Adrenal gland (tissue), 12 donors: ENCODE measurements around the gene TBX6. TPM values are rescaled to one million over a fixed set of nuclear protein-coding genes. Genes with fewer than 3 reads are reported as not detected.
A peak's percentile ranks its signal among the peaks of the same experiment; 100 is the strongest.

Experiments
- DNase-seq, 7 donors: peaks; one replicate each; pipeline ENCODE4 v3.0.0-alpha.2; 2019 to 2020
- H3K27ac ChIP-seq, 5 donors: fragments of 200-600 bp; sonication (generic) in 4 of 5; 1 replicate in 3 of 5; 2 replicates in 2 of 5; pipeline versions ENCODE4 v1.5.1 to v1.8.0; 2016 to 2020; ENCODE audit warnings: mild to moderate bottlenecking in 1 of 5
- H3K27me3 ChIP-seq: fragments of 200-600 bp; 2 replicates; pipeline ENCODE4 v1.8.0; 2021
- H3K36me3 ChIP-seq, 2 donors: fragments of 200-600 bp; replicated peaks in 1 of 2; 1 replicate in 1 of 2; 2 replicates in 1 of 2; pipeline versions ENCODE4 v1.5.1 to v1.8.0; 2018 to 2022
- H3K4me1 ChIP-seq, 2 donors: fragments of 200-600 bp; replicated peaks in 1 of 2; 1 replicate in 1 of 2; 2 replicates in 1 of 2; pipeline versions ENCODE4 v1.5.1 to v1.8.0; 2018 to 2021
- H3K4me3 ChIP-seq, 4 donors: fragments of 200-600 bp; sonication (generic) in 3 of 4; one replicate each; pipeline ENCODE4 v1.5.1; 2016 to 2018
- H3K9me3 ChIP-seq, 3 donors: fragments of 200-600 bp; sonication (generic) in 1 of 3; replicated peaks in 1 of 3; 1 replicate in 2 of 3; 2 replicates in 1 of 3; pipeline versions ENCODE4 v1.5.1 to v1.8.0; 2016 to 2021
- POLR2A ChIP-seq, 2 donors: fragments of 450-650 bp; IDR thresholded peaks; one replicate each; pipeline ENCODE4 v1.6.1; 2017; ENCODE audit warnings: antibody characterized with exemption in 2 of 2, mild to moderate bottlenecking in 2 of 2, moderate library complexity in 1 of 2
- WGBS, 4 donors: extraction: QIAGEN DNeasy Blood & Tissue Kit in 2 of 4; methylation state at CpG; one replicate each; pipeline versions ENCODE4 v1.1.5 to v1.1.7; 2013 to 2017; 5-methylcytosine and 5-hydroxymethylcytosine counted together
- intact Hi-C, 2 donors: fragments of 100-400 bp; cut with DNase I; formaldehyde crosslinking; loops; one replicate each; pipeline versions ENCODE4 v1.14.1 to v1.15.0; 2022 to 2023
- polyA plus RNA-seq, 3 donors: library from polyadenylated mRNA; stranded (reverse); fragments of 200-250 nt in 2 of 3; fragments of 350-450 nt in 1 of 3; fragmentation: Illumina TruSeq in 1 of 3; extraction: RNeasy Lipid Tissue Mini Kit (QIAGEN cat#74804) in 1 of 3; gene quantifications; one replicate each; pipeline ENCODE4 v1.2.3, GENCODE V29; 2013 to 2014
- total RNA-seq, 9 donors: library from RNA; depleted of rRNA in 4 of 9; stranded (reverse); fragments of >200 nt in 4 of 9; fragments of 120-200 nt in 1 of 9; fragmentation: NEBNext Ultra II Directional in 1 of 9; extraction: Animal tissue kit (Norgen Biotek cat#: 25700) in 1 of 9; gene quantifications; one replicate each; pipeline versions ENCODE4 v1.1.0 to v1.2.4, GENCODE V29; 2013 to 2023
- TF ChIP-seq, protein P1 (sequence below), 6 experiments: fragments of 450-650 bp in 4 of 6; fragments of 200-600 bp in 2 of 6; sonication (generic) in 1 of 6; IDR thresholded peaks; 1 replicate in 5 of 6; 2 replicates in 1 of 6; pipeline versions ENCODE4 v1.5.1 to v1.8.0; 2016 to 2021; ENCODE audit warnings: antibody characterized with exemption in 6 of 6, mild to moderate bottlenecking in 2 of 6, moderate library complexity in 1 of 6
- donor health status: healthy with polysubstance abuse.
- donor health status: Bipolar disorder and iron deficiency.
- donor health status: DM: yes; HTN: yes; CAD: no.
- donor health status: DM: no; HTN: no; CAD: no.
- donor health status: DM: no; HTN: no; CAD: no.
- donor health status: DM: yes; HTN: yes; CAD: no.

The TBX6 gene
- total and polyA plus RNA-seq, 12 donors, result 0.22 to 5.1 (median 2.0) TPM

DNA sequence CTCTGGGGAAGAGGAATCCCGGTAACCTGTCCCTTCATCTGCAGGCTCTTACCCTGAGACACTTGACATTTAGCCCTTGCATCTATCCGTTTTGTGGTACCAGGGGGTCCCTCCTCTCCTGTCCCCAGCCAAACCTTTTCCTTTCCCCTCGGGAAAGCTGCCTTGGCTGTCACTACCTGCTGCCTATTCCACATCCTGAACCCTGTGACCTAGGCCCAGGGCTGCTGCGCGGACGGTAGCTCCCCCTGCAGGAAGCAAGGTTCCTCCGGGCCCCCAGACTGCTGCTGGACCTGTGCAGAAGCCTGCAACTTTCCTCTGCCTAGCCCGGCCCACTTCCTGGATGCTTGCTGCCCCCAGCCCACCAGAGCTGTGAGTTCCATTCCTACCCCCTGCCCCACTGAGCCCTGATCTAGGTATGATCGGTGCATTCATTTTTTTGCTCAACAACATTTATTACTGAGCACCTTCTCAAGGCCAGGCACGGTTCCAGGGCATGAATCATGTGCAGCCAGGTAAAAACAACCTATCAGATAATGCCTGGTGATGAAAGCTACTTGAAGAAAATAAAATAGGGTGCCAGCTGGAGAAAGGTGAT, 36.7 kb downstream of the TBX6 start:
- no peak for DNase-seq
- no peaks in the 10 kb centered on the region for H3K36me3 ChIP-seq
- H3K4me1 ChIP-seq, result peaks cover 0 to 13% of the 10 kb centered on the region in 2 donors
- no peak overlapping the region for H3K4me3 ChIP-seq
- H3K9me3 ChIP-seq, result no peaks in the 10 kb centered on the region
- no peaks in the 10 kb centered on the region for H3K27me3 ChIP-seq
- H3K27ac ChIP-seq, result no peak overlapping the region
- WGBS, 4 donors, result 26 to 34% (median 34%) methylated on average over 8 to 10 of the region's 10 CpGs
- intact Hi-C loops, result no loop called here
- no peak for TF ChIP-seq POLR2A (IDR thresholded peaks at IDR 0.05)
- TF ChIP-seq, protein P1, sequence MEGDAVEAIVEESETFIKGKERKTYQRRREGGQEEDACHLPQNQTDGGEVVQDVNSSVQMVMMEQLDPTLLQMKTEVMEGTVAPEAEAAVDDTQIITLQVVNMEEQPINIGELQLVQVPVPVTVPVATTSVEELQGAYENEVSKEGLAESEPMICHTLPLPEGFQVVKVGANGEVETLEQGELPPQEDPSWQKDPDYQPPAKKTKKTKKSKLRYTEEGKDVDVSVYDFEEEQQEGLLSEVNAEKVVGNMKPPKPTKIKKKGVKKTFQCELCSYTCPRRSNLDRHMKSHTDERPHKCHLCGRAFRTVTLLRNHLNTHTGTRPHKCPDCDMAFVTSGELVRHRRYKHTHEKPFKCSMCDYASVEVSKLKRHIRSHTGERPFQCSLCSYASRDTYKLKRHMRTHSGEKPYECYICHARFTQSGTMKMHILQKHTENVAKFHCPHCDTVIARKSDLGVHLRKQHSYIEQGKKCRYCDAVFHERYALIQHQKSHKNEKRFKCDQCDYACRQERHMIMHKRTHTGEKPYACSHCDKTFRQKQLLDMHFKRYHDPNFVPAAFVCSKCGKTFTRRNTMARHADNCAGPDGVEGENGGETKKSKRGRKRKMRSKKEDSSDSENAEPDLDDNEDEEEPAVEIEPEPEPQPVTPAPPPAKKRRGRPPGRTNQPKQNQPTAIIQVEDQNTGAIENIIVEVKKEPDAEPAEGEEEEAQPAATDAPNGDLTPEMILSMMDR (IDR thresholded peaks at IDR 0.05), result peak in 2 of 6 experiments; percentile 27 to 28

DNA sequence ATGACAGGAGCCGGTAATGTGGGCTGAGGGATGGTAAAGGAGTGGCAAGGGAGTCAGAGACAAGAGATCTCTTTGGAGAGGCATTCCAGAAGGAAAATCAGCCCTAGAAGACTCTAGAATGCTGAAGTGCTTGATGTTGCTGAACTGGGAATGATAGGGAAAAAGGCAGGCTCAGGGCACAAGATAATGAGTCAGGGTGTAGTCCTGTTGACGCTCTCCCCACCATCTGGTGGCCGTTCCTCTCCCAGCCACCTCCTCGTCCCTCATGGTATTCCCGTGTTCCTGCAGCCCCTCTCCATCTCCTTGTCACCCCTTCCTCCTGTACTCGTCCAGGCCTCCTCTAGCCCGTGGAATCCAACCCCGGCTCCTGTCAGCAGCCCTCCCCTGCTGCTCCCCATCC, 37.3 kb downstream of the TBX6 start:
- H3K27me3 ChIP-seq, result no peaks in the 10 kb centered on the region
- H3K36me3 ChIP-seq, result no peaks in the 10 kb centered on the region
- peaks cover 0 to 13% of the 10 kb centered on the region in 2 donors for H3K4me1 ChIP-seq
- H3K27ac ChIP-seq, result no peak overlapping the region
- intact Hi-C loops, result no loop called here
- no peaks in the 10 kb centered on the region for H3K9me3 ChIP-seq
- 85 to 89% (median 86%) methylated on average over 8 of the region's 8 CpGs for WGBS, 4 donors
- TF ChIP-seq, protein P1 (IDR thresholded peaks at IDR 0.05), result no peak
- TF ChIP-seq POLR2A (IDR thresholded peaks at IDR 0.05), result no peak
- DNase-seq, result no peak
- H3K4me3 ChIP-seq, result no peak overlapping the region

DNA sequence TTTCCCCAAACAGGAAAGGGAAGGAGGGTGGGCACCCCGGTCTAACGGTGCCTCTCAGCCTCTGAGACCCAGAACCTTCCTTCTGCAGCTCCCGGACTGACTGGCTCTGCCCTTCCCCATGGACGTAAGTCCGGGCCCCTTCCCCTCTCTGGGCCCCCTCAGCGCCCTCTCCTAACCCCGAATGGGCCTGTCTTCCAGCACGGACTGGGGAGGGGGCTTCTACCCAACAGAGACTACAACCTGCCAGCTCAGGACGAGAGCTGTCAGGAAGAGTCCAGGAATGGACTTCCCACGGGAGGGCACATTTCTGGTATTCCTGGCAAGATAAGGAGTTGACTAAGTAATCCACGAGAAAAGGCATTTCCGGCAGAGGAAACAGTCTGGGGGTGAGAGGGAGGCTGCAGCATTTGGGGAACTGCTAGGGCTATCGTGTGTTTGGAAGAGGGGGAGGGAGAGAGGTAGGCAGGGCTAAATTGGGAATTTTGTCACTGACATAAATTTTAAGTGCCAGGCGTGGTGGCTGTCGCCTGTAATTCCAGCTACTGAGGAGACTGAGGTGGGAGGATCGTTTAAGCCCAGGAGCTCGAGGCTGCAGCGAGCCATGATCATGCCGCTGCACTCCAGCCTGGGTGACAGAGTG, 38.2 kb downstream of the TBX6 start:
- no peaks in the 10 kb centered on the region for H3K36me3 ChIP-seq
- H3K27me3 ChIP-seq, result no peaks in the 10 kb centered on the region
- no peaks in the 10 kb centered on the region for H3K9me3 ChIP-seq
- peak overlapping the region in 2 of 5 donors; percentile 26 to 60 for H3K27ac ChIP-seq
- H3K4me3 ChIP-seq, result peak overlapping the region in 3 of 4 donors; percentile 32 to 70 (median 48)
- DNase-seq, result no peak
- peaks cover 0 to 13% of the 10 kb centered on the region in 2 donors for H3K4me1 ChIP-seq
- 6 to 15% (median 10%) methylated on average over 10 to 19 of the region's 19 CpGs for WGBS, 4 donors
- intact Hi-C loops, result no loop called here
- TF ChIP-seq POLR2A (IDR thresholded peaks at IDR 0.05), result no peak

DNA sequence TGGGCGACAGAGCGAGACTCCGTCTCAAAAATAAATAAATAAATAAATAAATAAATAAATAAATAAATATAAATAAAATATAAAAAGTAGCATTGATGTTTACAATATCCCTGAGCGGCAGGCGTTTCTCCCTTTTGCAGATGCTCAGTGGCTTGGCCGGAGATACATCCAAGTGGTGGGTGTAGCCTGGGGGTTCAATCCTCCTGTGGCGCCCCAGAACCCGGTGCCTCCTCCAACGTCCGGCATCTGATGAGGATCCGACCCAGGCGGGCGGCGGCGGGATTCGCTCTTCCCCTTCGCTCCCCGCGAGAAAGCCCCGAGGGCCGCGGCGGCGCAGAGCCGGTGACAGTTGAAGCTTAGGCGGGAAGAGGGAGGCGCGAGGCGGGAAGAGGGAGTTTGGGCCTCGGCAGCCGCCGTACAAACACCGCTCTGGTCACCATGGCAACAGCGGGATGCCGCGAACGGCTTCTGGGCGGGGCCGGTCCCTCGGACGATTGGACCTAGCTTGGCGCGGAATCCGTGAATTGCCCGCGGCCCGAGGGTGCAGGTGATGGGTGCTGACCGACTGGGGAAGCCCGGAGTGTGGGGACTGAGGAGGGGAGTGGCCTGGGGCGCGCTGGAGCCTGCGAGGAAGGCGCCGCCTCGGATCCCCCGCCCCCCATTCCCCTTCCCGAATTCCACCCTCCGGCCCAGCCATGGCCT, 38.9 kb downstream of the TBX6 start:
- peak overlapping the region in 2 of 5 donors; percentile 26 to 60 for H3K27ac ChIP-seq
- no peaks in the 10 kb centered on the region for H3K9me3 ChIP-seq
- peak; percentile 94 to 97 (median 95) for DNase-seq
- TF ChIP-seq, protein P1 (IDR thresholded peaks at IDR 0.05), result no peak
- no peak for TF ChIP-seq POLR2A (IDR thresholded peaks at IDR 0.05)
- intact Hi-C loops, result no loop called here
- H3K36me3 ChIP-seq, result no peaks in the 10 kb centered on the region
- no peaks in the 10 kb centered on the region for H3K27me3 ChIP-seq
- WGBS, 4 donors, result 5 to 11% (median 8%) methylated on average over 23 to 57 of the region's 58 CpGs
- H3K4me1 ChIP-seq, result peaks cover 0 to 13% of the 10 kb centered on the region in 2 donors
- H3K4me3 ChIP-seq, result peak overlapping the region in 3 of 4 donors; percentile 32 to 70 (median 48)
